Endothelial cell of umbilical vein (primary cell): ENCODE results near the gene RNF121. TPM values are rescaled to one million over a fixed set of nuclear protein-coding genes. Genes with fewer than 3 reads are reported as not detected.

ENCODE experiments used
- BruUV-seq: library from RNA; stranded (reverse); fragments of 400-500 nt; replicated peaks from 2 replicates; lab custom pipeline; 2021; lab: Mats Ljungman, UMichigan
- CTCF ChIA-PET: fragments of 300-600, 350-600 bp; sonication (Branson Sonifier 250); formaldehyde crosslinking; loops from one replicate; lab custom pipeline; 2021; ENCODE audit warnings: antibody characterized with exemption, inconsistent platforms; lab: Charles Lee
- POLR2A ChIA-PET: fragments of 300-600, 350-600 bp; sonication (Branson Sonifier 250); formaldehyde crosslinking; loops from one replicate; lab custom pipeline; 2021; ENCODE audit warnings: antibody characterized with exemption, inconsistent platforms; lab: Charles Lee
- DNase-seq: peaks from one replicate; pipeline ENCODE4 v3.0.0-alpha.2; 2011; ENCODE audit warnings: low read depth, low spot score
- FAIRE-seq: peaks from 2 replicates; lab custom pipeline; 2011; peaks lifted over from hg19 to GRCh38; lab: Jason Lieb, UNC
- H2AFZ ChIP-seq: 2 replicates; pipeline ENCODE4 v1.6.0; 2012; ENCODE audit warnings: low read depth, low read length, control low read depth, inconsistent platforms
- H3K27ac ChIP-seq: 2 replicates; pipeline ENCODE4 v1.5.1; 2011; ENCODE audit warnings: low read depth, mild to moderate bottlenecking, control low read depth, low read length, moderate library complexity; ENCODE audit not compliant: insufficient read depth
- H3K27me3 ChIP-seq, 2 experiments: 2 replicates each; pipeline versions ENCODE4 v1.6.0 to v1.6.1; 2011; ENCODE audit warnings: low read length in 2 of 2, mixed read lengths in 1 of 2; ENCODE audit not compliant: control insufficient read depth in 2 of 2, insufficient read depth in 2 of 2
- H3K36me3 ChIP-seq, 2 experiments: 2 replicates in 1 of 2; 3 replicates in 1 of 2; pipeline ENCODE4 v1.5.1; 2011; ENCODE audit warnings: low read length in 2 of 2, mild to moderate bottlenecking in 1 of 2, moderate library complexity in 1 of 2; ENCODE audit not compliant: control insufficient read depth in 2 of 2, insufficient read depth in 2 of 2; ENCODE audit errors: extremely low read depth in 1 of 2
- H3K4me1 ChIP-seq: 3 replicates; pipeline ENCODE4 v1.5.1; 2011; ENCODE audit warnings: mild to moderate bottlenecking, low read length; ENCODE audit not compliant: control insufficient read depth, insufficient read depth; ENCODE audit errors: extremely low read depth
- H3K4me2 ChIP-seq: 2 replicates; pipeline ENCODE4 v1.6.1; 2011; ENCODE audit warnings: low read length, control low read depth, mixed read lengths; ENCODE audit not compliant: insufficient read depth
- H3K4me3 ChIP-seq, 3 experiments: fragments of 200-600 bp in 1 of 3; sonication (generic), shearing (Covaris generic) in 1 of 3; replicated peaks in 1 of 3; 2 replicates each; pipeline ENCODE4 v1.5.1; 2011 to 2016; ENCODE audit warnings: control low read depth in 3 of 3, low read length in 3 of 3, mild to moderate bottlenecking in 2 of 3, inconsistent platforms in 1 of 3, low read depth in 1 of 3, moderate library complexity in 1 of 3; ENCODE audit not compliant: insufficient read depth in 1 of 3
- H3K79me2 ChIP-seq: 2 replicates; pipeline ENCODE4 v1.6.0; 2012; ENCODE audit warnings: low read length, inconsistent platforms; ENCODE audit not compliant: control insufficient read depth, insufficient read depth
- H3K9ac ChIP-seq: replicated peaks from 2 replicates; pipeline ENCODE3; 2011; ENCODE audit warnings: low read length, control low read depth; ENCODE audit not compliant: insufficient read depth; ENCODE audit errors: extremely low read depth
- H3K9me1 ChIP-seq: replicated peaks from 3 replicates; pipeline ENCODE4 v1.6.0; 2011; ENCODE audit warnings: mild to moderate bottlenecking, low read length; ENCODE audit not compliant: control insufficient read depth, insufficient read depth; ENCODE audit errors: extremely low read depth
- H3K9me3 ChIP-seq: replicated peaks from 2 replicates; pipeline ENCODE4 v1.5.1; 2012; ENCODE audit warnings: low read length, inconsistent platforms; ENCODE audit not compliant: control insufficient read depth, insufficient read depth
- H4K20me1 ChIP-seq: replicated peaks from 2 replicates; pipeline ENCODE3; 2011; ENCODE audit warnings: mild to moderate bottlenecking, low read length; ENCODE audit not compliant: control insufficient read depth, insufficient read depth; ENCODE audit errors: extremely low read depth
- CTCF ChIP-seq, 2 donors: IDR thresholded peaks; 1 replicate in 1 of 2; 2 replicates in 1 of 2; pipeline ENCODE4 v1.5.1; 2011; ENCODE audit warnings: low read length in 2 of 2, mild to moderate bottlenecking in 2 of 2, moderate library complexity in 2 of 2, control low read depth in 1 of 2, inconsistent platforms in 1 of 2, low read depth in 1 of 2; ENCODE audit not compliant: insufficient read depth in 1 of 2; ENCODE audit errors: extremely low read depth in 1 of 2
- EZH2 ChIP-seq: IDR thresholded peaks from 2 replicates; pipeline ENCODE4 v1.6.1; 2012; ENCODE audit warnings: borderline replicate concordance, low read depth, mild to moderate bottlenecking, moderate library complexity, low read length, inconsistent platforms; ENCODE audit not compliant: severe bottlenecking
- FOS ChIP-seq: IDR thresholded peaks from 2 replicates; pipeline ENCODE4 v1.6.1; 2011; ENCODE audit warnings: mild to moderate bottlenecking, low read length, moderate library complexity, borderline replicate concordance; ENCODE audit not compliant: insufficient read depth
- GATA2 ChIP-seq: IDR thresholded peaks from 2 replicates; pipeline ENCODE4 v1.7.0; 2011; ENCODE audit warnings: low read depth, mild to moderate bottlenecking, moderate library complexity, mixed read lengths, low read length; ENCODE audit not compliant: insufficient read length, insufficient read depth
- JUN ChIP-seq: IDR thresholded peaks from 2 replicates; pipeline ENCODE4 v1.6.1; 2011; ENCODE audit warnings: borderline replicate concordance, low read depth; ENCODE audit not compliant: insufficient read length, insufficient read depth
- MAX ChIP-seq: IDR thresholded peaks from 2 replicates; pipeline ENCODE4 v1.6.1; 2011; ENCODE audit not compliant: insufficient read depth, insufficient read length
- MYC ChIP-seq: IDR thresholded peaks from one replicate; pipeline ENCODE4 v1.6.1; 2011; ENCODE audit warnings: mild to moderate bottlenecking, low read depth, low read length
- POLR2A ChIP-seq: IDR thresholded peaks from 2 replicates; pipeline ENCODE4 v1.6.1; 2012; ENCODE audit warnings: low read depth, mild to moderate bottlenecking, control low read depth, low read length
- POLR2AphosphoS5 ChIP-seq: IDR thresholded peaks from 2 replicates; pipeline ENCODE4 v1.6.1; 2012; ENCODE audit warnings: low read depth, mild to moderate bottlenecking, control low read depth, low read length, moderate library complexity; ENCODE audit not compliant: insufficient read depth
- dilution Hi-C: fragments of 300-500 bp; cut with MboI; formaldehyde crosslinking; loops from one replicate; pipeline ENCODE4 v1.15.0; 2019; ENCODE audit warnings: low sequenced_read_pairs; ENCODE audit not compliant: extremely low pct_ligation_motif_present
- intact Hi-C: fragments of 100-400 bp; cut with micrococcal nuclease; formaldehyde crosslinking; loops from one replicate; pipeline ENCODE4 v1.10.0; 2022
- polyA plus RNA-seq, 4 experiments: library from polyadenylated mRNA; depleted of rRNA in 3 of 4; stranded (reverse) in 3 of 4; unstranded in 1 of 4; fragments of >200 nt; gene quantifications; 2 replicates each; pipeline versions ENCODE4 v1.2.1 to v1.2.3, GENCODE V29; 2011 to 2012; ENCODE audit warnings: missing spikeins in 1 of 4
- total RNA-seq: library from RNA; stranded (reverse); gene quantifications from 2 replicates; pipeline ENCODE4 v1.2.3, GENCODE V29; 2021

RNF121 gene
- total and polyA plus RNA-seq, 2 donors (not counting 3 experiments of a cell fraction or from before 2014, with no cell fraction given): 61.4 to 99.9 TPM

GRCh38 chr11:71937826-71938225 lies 9.0 kb downstream of the RNF121 start:
- Histone ChIP-seq H3K27ac (peak overlapping the region; percentile 74), H3K36me3 (peaks cover 0 to 5% of the 10 kb centered on the region in 2 experiments), H3K9ac (no peak overlapping the region), H3K9me1 (no peaks in the 10 kb centered on the region), H3K4me1 (peaks cover 68% of the 10 kb centered on the region), H3K79me2 (peaks cover 75% of the 10 kb centered on the region), H3K27me3 (no peaks in the 10 kb centered on the region), H3K9me3 (no peaks in the 10 kb centered on the region), H3K4me3 (no peak overlapping the region), H3K4me2 (peak overlapping the region; percentile 14), H2AFZ (no peak overlapping the region), H4K20me1 (no peaks in the 10 kb centered on the region)
- dilution Hi-C loops (no loop called here), intact Hi-C loops (loop anchor here (1.0 kb wide), 2 partner anchors 7 to 10 kb away; partner anchors contain the start of gene XNDC1N)
- BruUV-seq: no TSS peak
- DNase-seq: peak; percentile 54
- CTCF ChIA-PET: interaction anchor here (0.8 to 1.0 kb wide), 3 partner anchors 11 to 493 kb away, joined by 3 read pairs; no protein-coding TSS in a partner anchor
- FAIRE-seq: no peak
- TF ChIP-seq POLR2A (no peak), MYC (no peak), MAX (no peak), FOS (no peak), JUN (no peak), EZH2 (no peak), GATA2 (no peak), CTCF (IDR thresholded peaks at IDR 0.05; ENCODE audit: extremely low read depth in 1 of 2, insufficient read depth in 1 of 2, low read depth in 1 of 2, low read length in 2 of 2) (no peak), POLR2AphosphoS5 (no peak)
- POLR2A ChIA-PET: interaction anchor here (1.6 kb wide), 1 partner anchor 10 kb away, joined by 10 read pairs; the partner anchor contains the start of gene XNDC1N
